AG04450 (cell line): Measurements from ENCODE around the gene GMDS. TPM values are rescaled to one million over a fixed set of nuclear protein-coding genes. Genes with fewer than 3 reads are reported as not detected.

ENCODE experiments used
- CTCF ChIA-PET: fragments of 300-600, 350-600 bp; formaldehyde crosslinking; extraction: SDS; loops from one replicate; lab custom pipeline; 2022; ENCODE audit warnings: antibody characterized with exemption, inconsistent platforms; lab: Charles Lee
- POLR2A ChIA-PET: fragments of 350-600 bp; formaldehyde crosslinking; extraction: SDS; loops from one replicate; lab custom pipeline; 2021; ENCODE audit warnings: antibody characterized with exemption, inconsistent platforms; lab: Yijun Ruan, JAX
- DNase-seq: peaks from one replicate; pipeline ENCODE4 v3.0.0-alpha.2; 2011; ENCODE audit warnings: low read depth, low spot score
- H3K27ac ChIP-seq: one replicate; pipeline ENCODE4 v1.5.1; 2012; ENCODE audit warnings: low read depth, low read length, control low read depth
- H3K27me3 ChIP-seq: one replicate; pipeline ENCODE4 v1.6.0; 2012; ENCODE audit warnings: low read length; ENCODE audit not compliant: control insufficient read depth, insufficient read depth
- H3K4me3 ChIP-seq: 2 replicates; pipeline ENCODE4 v1.5.1; 2011; ENCODE audit warnings: mild to moderate bottlenecking, low read depth, low read length, control low read depth
- H3K9me3 ChIP-seq: 2 replicates; pipeline ENCODE4 v1.5.1; 2012; ENCODE audit warnings: low read length; ENCODE audit not compliant: control insufficient read depth, insufficient read depth
- CTCF ChIP-seq: IDR thresholded peaks from 2 replicates; pipeline ENCODE4 v1.5.1; 2011; ENCODE audit warnings: low read depth, low read length, control low read depth, inconsistent platforms
- polyA plus RNA-seq: library from polyadenylated mRNA; depleted of rRNA; stranded (reverse); fragments of >200 nt; gene quantifications from 2 replicates; pipeline ENCODE4 v1.2.3, GENCODE V29; 2011

GMDS gene
- polyA plus RNA-seq, 1 experiment = 26.4 TPM

DNA sequence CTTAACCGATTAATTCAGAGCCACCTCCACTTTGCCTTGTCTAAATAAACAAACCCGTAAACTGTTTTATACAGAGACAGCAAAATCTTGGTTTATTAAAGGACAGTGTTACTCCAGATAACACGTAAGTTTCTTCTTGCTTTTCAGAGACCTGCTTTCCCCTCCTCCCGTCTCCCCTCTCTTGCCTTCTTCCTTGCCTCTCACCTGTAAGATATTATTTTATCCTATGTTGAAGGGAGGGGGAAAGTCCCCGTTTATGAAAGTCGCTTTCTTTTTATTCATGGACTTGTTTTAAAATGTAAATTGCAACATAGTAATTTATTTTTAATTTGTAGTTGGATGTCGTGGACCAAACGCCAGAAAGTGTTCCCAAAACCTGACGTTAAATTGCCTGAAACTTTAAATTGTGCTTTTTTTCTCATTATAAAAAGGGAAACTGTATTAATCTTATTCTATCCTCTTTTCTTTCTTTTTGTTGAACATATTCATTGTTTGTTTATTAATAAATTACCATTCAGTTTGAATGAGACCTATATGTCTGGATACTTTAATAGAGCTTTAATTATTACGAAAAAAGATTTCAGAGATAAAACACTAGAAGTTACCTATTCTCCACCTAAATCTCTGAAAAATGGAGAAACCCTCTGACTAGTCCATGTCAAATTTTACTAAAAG lies 633.0 kb downstream of the GMDS start:
- no peak for TF ChIP-seq CTCF
- Histone ChIP-seq H3K9me3 (peaks cover 11% of the 10 kb centered on the region), H3K27ac (peak overlapping the region; percentile 52), H3K27me3 (peaks cover 21% of the 10 kb centered on the region), H3K4me3 (peak overlapping the region; percentile 75)
- ChIA-PET CTCF (interaction anchor here (0.6 to 2.0 kb wide), 16 partner anchors 14 to 1022 kb away, joined by 3 to 11 read pairs (median 4); no protein-coding TSS in a partner anchor), POLR2A (interaction anchor here (1.3 kb wide), 1 partner anchor 54 kb away, joined by 3 read pairs; no protein-coding TSS in a partner anchor)
- no peak for DNase-seq

GRCh38 chr6:1611572-1612298 lies 633.7 kb downstream of the GMDS start:
- TF ChIP-seq CTCF = no peak
- no peak for DNase-seq
- peak overlapping the region; percentile 52 for H3K27ac ChIP-seq
- H3K27me3 ChIP-seq = peaks cover 28% of the 10 kb centered on the region
- H3K9me3 ChIP-seq = peaks cover 11% of the 10 kb centered on the region
- H3K4me3 ChIP-seq = peak overlapping the region; percentile 75
- ChIA-PET CTCF (interaction anchor here (0.6 to 2.0 kb wide), 22 partner anchors 14 to 1192 kb away, joined by 3 to 11 read pairs (median 4); no protein-coding TSS in a partner anchor), POLR2A (interaction anchor here (1.3 kb wide), 1 partner anchor 55 kb away, joined by 3 read pairs; no protein-coding TSS in a partner anchor)

DNA sequence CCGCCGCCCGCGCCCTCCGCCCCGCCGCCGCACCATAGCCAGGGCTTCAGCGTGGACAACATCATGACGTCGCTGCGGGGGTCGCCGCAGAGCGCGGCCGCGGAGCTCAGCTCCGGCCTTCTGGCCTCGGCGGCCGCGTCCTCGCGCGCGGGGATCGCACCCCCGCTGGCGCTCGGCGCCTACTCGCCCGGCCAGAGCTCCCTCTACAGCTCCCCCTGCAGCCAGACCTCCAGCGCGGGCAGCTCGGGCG lies 634.2 kb downstream of the GMDS start:
- peaks cover 11% of the 10 kb centered on the region for H3K9me3 ChIP-seq
- H3K4me3 ChIP-seq = peak overlapping the region; percentile 75
- CTCF ChIA-PET = interaction anchor here (0.6 to 1.2 kb wide), 10 partner anchors 14 to 1193 kb away, joined by 3 to 5 read pairs (median 4); no protein-coding TSS in a partner anchor
- peaks cover 33% of the 10 kb centered on the region for H3K27me3 ChIP-seq
- no peak for DNase-seq
- peak; percentile 29; the same call in 1 of the 2 replicates for TF ChIP-seq CTCF
- POLR2A ChIA-PET = interaction anchor here (1.1 kb wide), 1 partner anchor 20 kb away, joined by 3 read pairs; no protein-coding TSS in a partner anchor
- no peak overlapping the region for H3K27ac ChIP-seq

DNA sequence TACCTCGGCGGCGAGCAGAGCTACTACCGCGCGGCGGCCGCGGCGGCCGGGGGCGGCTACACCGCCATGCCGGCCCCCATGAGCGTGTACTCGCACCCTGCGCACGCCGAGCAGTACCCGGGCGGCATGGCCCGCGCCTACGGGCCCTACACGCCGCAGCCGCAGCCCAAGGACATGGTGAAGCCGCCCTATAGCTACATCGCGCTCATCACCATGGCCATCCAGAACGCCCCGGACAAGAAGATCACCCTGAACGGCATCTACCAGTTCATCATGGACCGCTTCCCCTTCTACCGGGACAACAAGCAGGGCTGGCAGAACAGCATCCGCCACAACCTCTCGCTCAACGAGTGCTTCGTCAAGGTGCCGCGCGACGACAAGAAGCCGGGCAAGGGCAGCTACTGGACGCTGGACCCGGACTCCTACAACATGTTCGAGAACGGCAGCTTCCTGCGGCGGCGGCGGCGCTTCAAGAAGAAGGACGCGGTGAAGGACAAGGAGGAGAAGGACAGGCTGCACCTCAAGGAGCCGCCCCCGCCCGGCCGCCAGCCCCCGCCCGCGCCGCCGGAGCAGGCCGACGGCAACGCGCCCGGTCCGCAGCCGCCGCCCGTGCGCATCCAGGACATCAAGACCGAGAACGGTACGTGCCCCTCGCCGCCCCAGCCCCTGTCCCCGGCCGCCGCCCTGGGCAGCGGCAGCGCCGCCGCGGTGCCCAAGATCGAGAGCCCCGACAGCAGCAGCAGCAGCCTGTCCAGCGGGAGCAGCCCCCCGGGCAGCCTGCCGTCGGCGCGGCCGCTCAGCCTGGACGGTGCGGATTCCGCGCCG lies 634.7 kb downstream of the GMDS start:
- Histone ChIP-seq H3K9me3 (peaks cover 11% of the 10 kb centered on the region), H3K4me3 (peak overlapping the region; percentile 75), H3K27me3 (peaks cover 38% of the 10 kb centered on the region), H3K27ac (peak overlapping the region; percentile 73)
- DNase-seq = no peak
- TF ChIP-seq CTCF = no peak
- ChIA-PET CTCF (interaction anchor here (0.5 to 1.2 kb wide), 8 partner anchors 14 to 1023 kb away, joined by 3 to 6 read pairs (median 3); no protein-coding TSS in a partner anchor), POLR2A (interaction anchor here (0.7 to 1.1 kb wide), 2 partner anchors 20 to 56 kb away, joined by 3 read pairs; no protein-coding TSS in a partner anchor)
